ENCODE data around the gene PPFIA3.

Gene PPFIA3

DNA sequence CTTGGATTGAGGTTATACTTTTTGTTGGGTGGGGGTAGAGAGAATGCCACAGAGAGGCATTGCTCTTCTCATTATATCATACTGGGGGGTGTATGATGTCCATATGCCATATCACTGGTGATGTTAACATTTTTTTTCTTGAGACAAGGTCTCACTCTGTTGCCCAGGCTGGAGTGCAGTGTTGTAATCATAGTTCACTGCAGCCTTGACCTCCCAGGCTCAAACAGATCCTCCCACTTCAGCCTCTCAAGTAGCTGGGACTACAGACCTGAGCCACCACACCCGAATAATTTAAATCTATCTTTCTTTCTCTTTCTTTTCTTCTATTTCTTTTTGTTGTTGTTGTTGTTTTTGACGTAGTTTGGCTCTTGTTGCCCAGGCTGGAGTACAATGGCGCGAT is 39.0 kb upstream of the PPFIA3 start:
- peaks cover 4% of the 10 kb centered on the region for H3K4me1 Mint-ChIP-seq
- H3K36me3 Mint-ChIP-seq (ENCODE audit: low read depth): no peaks in the 10 kb centered on the region
- TF ChIP-seq, protein P1, sequence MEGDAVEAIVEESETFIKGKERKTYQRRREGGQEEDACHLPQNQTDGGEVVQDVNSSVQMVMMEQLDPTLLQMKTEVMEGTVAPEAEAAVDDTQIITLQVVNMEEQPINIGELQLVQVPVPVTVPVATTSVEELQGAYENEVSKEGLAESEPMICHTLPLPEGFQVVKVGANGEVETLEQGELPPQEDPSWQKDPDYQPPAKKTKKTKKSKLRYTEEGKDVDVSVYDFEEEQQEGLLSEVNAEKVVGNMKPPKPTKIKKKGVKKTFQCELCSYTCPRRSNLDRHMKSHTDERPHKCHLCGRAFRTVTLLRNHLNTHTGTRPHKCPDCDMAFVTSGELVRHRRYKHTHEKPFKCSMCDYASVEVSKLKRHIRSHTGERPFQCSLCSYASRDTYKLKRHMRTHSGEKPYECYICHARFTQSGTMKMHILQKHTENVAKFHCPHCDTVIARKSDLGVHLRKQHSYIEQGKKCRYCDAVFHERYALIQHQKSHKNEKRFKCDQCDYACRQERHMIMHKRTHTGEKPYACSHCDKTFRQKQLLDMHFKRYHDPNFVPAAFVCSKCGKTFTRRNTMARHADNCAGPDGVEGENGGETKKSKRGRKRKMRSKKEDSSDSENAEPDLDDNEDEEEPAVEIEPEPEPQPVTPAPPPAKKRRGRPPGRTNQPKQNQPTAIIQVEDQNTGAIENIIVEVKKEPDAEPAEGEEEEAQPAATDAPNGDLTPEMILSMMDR (IDR thresholded peaks at IDR 0.05; ENCODE audit: unreplicated experiment in 3 of 3): no peak
- H3K4me3 Mint-ChIP-seq: no peak overlapping the region
- no peak overlapping the region for H3K27ac Mint-ChIP-seq
- H3K9me3 Mint-ChIP-seq: no peaks in the 10 kb centered on the region
- peaks cover 6% of the 10 kb centered on the region for H3K27me3 Mint-ChIP-seq (ENCODE audit: low read depth)

- no peak overlapping the region for H3K27ac Mint-ChIP-seq
- H3K36me3 Mint-ChIP-seq (ENCODE audit: low read depth): peaks cover 2% of the 10 kb centered on the region
- H3K9me3 Mint-ChIP-seq: no peaks in the 10 kb centered on the region
- H3K27me3 Mint-ChIP-seq (ENCODE audit: low read depth): peaks cover 5% of the 10 kb centered on the region
- H3K4me3 Mint-ChIP-seq: peak overlapping the region in 1 of 3 experiments; percentile 1
- peaks cover 9% of the 10 kb centered on the region for H3K4me1 Mint-ChIP-seq
- TF ChIP-seq, protein P1 (IDR thresholded peaks at IDR 0.05; ENCODE audit: unreplicated experiment in 3 of 3): no peak
These were observed 38.1 kb upstream of the PPFIA3 start for GRCh38 chr19:49081273-49081672.

- H3K27ac Mint-ChIP-seq: peak overlapping the region; percentile 80 to 93 (median 92)
- peaks cover 22% of the 10 kb centered on the region for H3K36me3 Mint-ChIP-seq (ENCODE audit: low read depth)
- TF ChIP-seq, protein P1 (IDR thresholded peaks at IDR 0.05; ENCODE audit: unreplicated experiment in 3 of 3): no peak
- H3K9me3 Mint-ChIP-seq: no peaks in the 10 kb centered on the region
- H3K4me1 Mint-ChIP-seq: peaks cover 24% of the 10 kb centered on the region
- H3K27me3 Mint-ChIP-seq (ENCODE audit: low read depth): peaks cover 5% of the 10 kb centered on the region
- H3K4me3 Mint-ChIP-seq: peak overlapping the region; percentile 75 to 99 (median 80)
These were observed 34.9 kb upstream of the PPFIA3 start for GRCh38 chr19:49084206-49085019.

GRCh38 chr19:49085020-49085867 is 34.1 kb upstream of the PPFIA3 start, which contains the start of gene SNRNP70:
Gene SNRNP70 (plus strand): TSS chr19:49085451. CDS start chr19:49086415, 964 bp downstream.
- TF ChIP-seq, protein P1 (IDR thresholded peaks at IDR 0.05; ENCODE audit: unreplicated experiment in 3 of 3): no peak
- peak within 1 kb of the TSS; percentile 75 to 99 (median 80) for H3K4me3 Mint-ChIP-seq
- no peaks in the 10 kb centered on the region for H3K9me3 Mint-ChIP-seq
- peaks cover 28% of the 10 kb centered on the region for H3K36me3 Mint-ChIP-seq (ENCODE audit: low read depth)
- peak within 1 kb of the TSS; percentile 80 to 93 (median 92) for H3K27ac Mint-ChIP-seq
- peaks cover 24% of the 10 kb centered on the region for H3K4me1 Mint-ChIP-seq
- H3K27me3 Mint-ChIP-seq (ENCODE audit: low read depth): peaks cover 2% of the 10 kb centered on the region

GRCh38 chr19:49085868-49086232 is 33.5 kb upstream of the PPFIA3 start:
- Mint-ChIP-seq H3K4me3 (peak overlapping the region; percentile 75 to 99 (median 80)), H3K27ac (peak overlapping the region; percentile 80 to 93 (median 92)), H3K9me3 (no peaks in the 10 kb centered on the region), H3K4me1 (peaks cover 24% of the 10 kb centered on the region), H3K27me3 (ENCODE audit: low read depth) (no peaks in the 10 kb centered on the region), H3K36me3 (ENCODE audit: low read depth) (peaks cover 34% of the 10 kb centered on the region)
- TF ChIP-seq, protein P1 (IDR thresholded peaks at IDR 0.05; ENCODE audit: unreplicated experiment in 3 of 3): no peak

Data from nephron (organoid).